Left lung (tissue), 10 donors: Measurements from ENCODE around the gene SCAMP2. TPM values are rescaled to one million over a fixed set of nuclear protein-coding genes. Genes with fewer than 3 reads are reported as not detected.

Experiments used
- ATAC-seq: fragments of 200-7000 bp; cut with Tn5 transposase; one replicate; pipeline ENCODE4 v1.9.1; 2020; ENCODE audit warnings: moderate library complexity
- DNase-seq, 4 donors: peaks; one replicate each; pipeline ENCODE4 v3.0.0-alpha.2; 2013 to 2020
- H3K27ac ChIP-seq, 2 donors: fragments of 200-600 bp; sonication (generic) in 1 of 2; one replicate each; pipeline versions ENCODE4 v1.5.0 to v1.8.0; 2020 to 2021
- H3K27me3 ChIP-seq, 2 donors: fragments of 200-600 bp; sonication (generic) in 1 of 2; one replicate each; pipeline versions ENCODE4 v1.5.0 to v1.8.0; 2020 to 2021
- H3K36me3 ChIP-seq, 2 donors: fragments of 200-600 bp; sonication (generic) in 1 of 2; one replicate each; pipeline versions ENCODE4 v1.5.0 to v1.8.0; 2020 to 2021
- H3K4me1 ChIP-seq, 2 donors: fragments of 200-600 bp; one replicate each; pipeline ENCODE4 v1.8.0; 2021
- H3K4me3 ChIP-seq, 2 donors: fragments of 200-600 bp; sonication (generic) in 1 of 2; one replicate each; pipeline versions ENCODE4 v1.5.0 to v1.8.0; 2020 to 2021; ENCODE audit warnings: mild to moderate bottlenecking in 1 of 2
- H3K9me3 ChIP-seq, 2 donors: fragments of 200-600 bp; sonication (generic) in 1 of 2; one replicate each; pipeline versions ENCODE4 v1.5.0 to v1.8.0; 2020 to 2021
- CTCF ChIP-seq, 2 donors: fragments of 200-600 bp; sonication (generic) in 1 of 2; IDR thresholded peaks; one replicate each; pipeline versions ENCODE4 v1.5.0 to v1.8.0; 2021; ENCODE audit warnings: antibody characterized with exemption in 2 of 2
- intact Hi-C, 2 donors: fragments of 100-400 bp; cut with DNase I; formaldehyde crosslinking; loops; one replicate each; pipeline versions ENCODE4 v1.11.2 to v1.14.2; 2022
- polyA plus RNA-seq, 6 donors: library from polyadenylated mRNA; unstranded; fragments of 120-200 nt; gene quantifications; one replicate each; pipeline ENCODE4 v1.2.1, GENCODE V29; 2013; ENCODE audit not compliant: insufficient read length in 6 of 6
- total RNA-seq, 2 donors: library from RNA; stranded (reverse); fragmentation: NEBNext Ultra II Directional; extraction: Animal tissue kit (Norgen Biotek cat#: 25700); gene quantifications; one replicate each; pipeline ENCODE4 v1.2.1, GENCODE V29; 2021
- donor health status: DM: no; HTN: yes; CAD: no.
- donor health status: DM: no; HTN: no; CAD: no.

The SCAMP2 gene
- total and polyA plus RNA-seq, 8 donors, result 42.8 to 138 (median 48.0) TPM

DNA sequence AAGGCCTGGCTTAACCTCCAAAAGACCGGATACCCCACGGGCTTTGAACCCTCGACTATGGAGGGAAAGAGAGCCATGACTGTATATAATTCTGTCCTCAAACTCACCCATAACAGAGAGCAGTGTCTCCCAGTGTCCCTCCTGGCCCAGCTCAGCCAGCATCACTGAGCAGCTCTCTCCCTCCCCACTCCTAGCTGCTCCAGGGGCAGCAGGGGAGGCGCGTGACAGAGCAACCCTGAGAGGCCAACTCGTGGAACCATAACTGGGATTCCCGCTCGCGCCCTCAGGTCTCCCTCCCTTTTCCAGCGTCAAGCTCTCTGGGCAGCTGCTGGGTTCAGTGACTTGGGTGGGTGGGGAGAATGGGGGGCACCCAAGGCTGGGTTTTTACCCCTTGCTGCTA, 47.3 kb downstream of the SCAMP2 start:
- Histone ChIP-seq H3K27ac (no peak overlapping the region), H3K9me3 (no peaks in the 10 kb centered on the region), H3K4me1 (no peaks in the 10 kb centered on the region), H3K4me3 (no peak overlapping the region), H3K36me3 (no peaks in the 10 kb centered on the region), H3K27me3 (peaks cover 9 to 51% of the 10 kb centered on the region in 2 donors)
- DNase-seq (no peak), ATAC-seq (no peak)
- intact Hi-C loops, result no loop called here
- TF ChIP-seq CTCF (IDR thresholded peaks at IDR 0.05), result no peak

- no peaks in the 10 kb centered on the region for H3K36me3 ChIP-seq
- no peak for ATAC-seq
- peaks cover 9 to 57% of the 10 kb centered on the region in 2 donors for H3K27me3 ChIP-seq
- H3K4me3 ChIP-seq, result no peak overlapping the region
- intact Hi-C loops, result no loop called here
- no peak for TF ChIP-seq CTCF (IDR thresholded peaks at IDR 0.05)
- DNase-seq, result no peak
- no peaks in the 10 kb centered on the region for H3K9me3 ChIP-seq
- no peaks in the 10 kb centered on the region for H3K4me1 ChIP-seq
- no peak overlapping the region for H3K27ac ChIP-seq
These were observed 48.2 kb downstream of the SCAMP2 start for GRCh38 chr15:74824976-74825375.

DNA sequence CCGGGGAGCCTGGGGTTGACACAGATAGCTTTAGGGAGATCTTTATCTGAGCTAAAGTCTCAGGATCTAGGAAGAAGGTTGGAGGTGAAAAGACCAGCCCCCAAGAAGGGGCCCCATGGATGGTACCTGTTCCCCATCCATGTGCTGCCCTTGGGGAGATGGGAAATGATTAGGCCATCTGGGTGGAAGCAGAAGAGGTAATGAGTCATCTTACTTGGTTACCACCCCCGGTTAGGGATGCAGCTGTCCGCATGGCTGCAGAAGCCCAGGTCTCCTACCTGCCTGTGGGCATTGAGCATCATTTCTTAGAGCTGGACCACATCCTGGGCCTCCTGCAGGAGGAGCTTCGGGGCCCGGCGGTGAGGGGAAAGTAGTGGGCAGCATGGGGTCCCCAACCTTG, 49.8 kb downstream of the SCAMP2 start:
- ATAC-seq (no peak), DNase-seq (no peak)
- H3K9me3 ChIP-seq, result no peaks in the 10 kb centered on the region
- peaks cover 0 to 5% of the 10 kb centered on the region in 2 donors for H3K4me1 ChIP-seq
- intact Hi-C loops, result no loop called here
- H3K27me3 ChIP-seq, result peaks cover 9 to 47% of the 10 kb centered on the region in 2 donors
- TF ChIP-seq CTCF (IDR thresholded peaks at IDR 0.05), result no peak
- no peak overlapping the region for H3K4me3 ChIP-seq
- H3K36me3 ChIP-seq, result no peaks in the 10 kb centered on the region
- no peak overlapping the region for H3K27ac ChIP-seq

DNA sequence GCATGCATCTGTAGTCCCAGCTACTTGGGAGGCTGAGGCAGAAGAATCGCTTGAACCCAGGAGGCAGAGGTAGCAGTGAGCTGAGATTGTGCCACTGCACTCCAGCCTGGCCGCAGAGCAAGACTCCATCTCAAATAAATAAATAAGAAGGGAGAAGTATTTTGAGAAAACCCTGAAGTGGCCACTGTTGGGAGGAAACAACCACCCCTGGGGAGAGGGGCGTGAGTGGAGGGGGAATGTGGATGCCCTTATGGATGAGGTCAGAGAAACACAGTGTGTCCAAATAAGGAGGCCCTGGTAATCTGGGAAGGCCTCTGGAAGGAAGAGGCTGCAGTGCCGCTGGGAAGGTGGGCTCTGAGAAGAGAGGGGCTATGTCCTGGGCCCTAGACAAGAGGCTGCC, 50.9 kb downstream of the SCAMP2 start:
- intact Hi-C loops, result no loop called here
- Histone ChIP-seq H3K27ac (no peak overlapping the region), H3K36me3 (no peaks in the 10 kb centered on the region), H3K4me1 (peaks cover 0 to 8% of the 10 kb centered on the region in 2 donors), H3K27me3 (peaks cover 9 to 37% of the 10 kb centered on the region in 2 donors), H3K9me3 (no peaks in the 10 kb centered on the region), H3K4me3 (no peak overlapping the region)
- no peak for TF ChIP-seq CTCF (IDR thresholded peaks at IDR 0.05)
- ATAC-seq, result no peak
- DNase-seq, result no peak

- Histone ChIP-seq H3K9me3 (no peaks in the 10 kb centered on the region), H3K4me3 (no peak overlapping the region), H3K36me3 (no peaks in the 10 kb centered on the region), H3K27ac (no peak overlapping the region), H3K4me1 (peaks cover 0 to 8% of the 10 kb centered on the region in 2 donors), H3K27me3 (peaks cover 5 to 32% of the 10 kb centered on the region in 2 donors)
- no peak for TF ChIP-seq CTCF (IDR thresholded peaks at IDR 0.05)
- DNase-seq, result no peak
- intact Hi-C loops, result no loop called here
- no peak for ATAC-seq
These were observed 51.4 kb downstream of the SCAMP2 start for GRCh38 chr15:74821790-74822158.
